Right ventricle myocardium superior (tissue), 1 donor: ENCODE results near the gene THAP10. TPM values are rescaled to one million over a fixed set of nuclear protein-coding genes. Genes with fewer than 3 reads are reported as not detected.

ENCODE experiments used
- total RNA-seq: library from RNA; stranded (reverse); fragmentation: NEBNext Ultra II Directional; extraction: Animal tissue kit (Norgen Biotek cat#: 25700); gene quantifications from one replicate; pipeline ENCODE4 v1.2.1, GENCODE V29; 2021
- donor health status: DM: no; HTN: yes; CAD: no; lungs with severe emphysema.

THAP10 gene
- total RNA-seq, 1 donor from 2014 or later, result 3.9 TPM

Other genes with a start within 250 kb of the THAP10 start
- gene UACA, start 128.9 kb downstream of the THAP10 start, total RNA-seq, result 27.9 TPM
- 47.6 TPM for gene LARP6, start 38.3 kb downstream of the THAP10 start, total RNA-seq
- gene LRRC49, start 393 bp upstream of the THAP10 start, total RNA-seq, result 45.7 TPM
- gene THSD4, start 223.0 kb upstream of the THAP10 start, total RNA-seq, result 75.6 TPM